Activated CD8-positive, alpha-beta memory T cell treated with anti-CD3 and anti-CD28 coated beads for 24 hours (primary cell): ENCODE data around the gene IGSF22.
"Not testable (repeated sequence)": the region's sequence is repeated elsewhere in the genome, so short reads cannot be mapped to it uniquely, and the experiment has no call there.

Source experiments
- DNase-seq: peaks from one replicate; pipeline ENCODE4 v3.0.0-alpha.2; 2020

IGSF22 gene

DNA sequence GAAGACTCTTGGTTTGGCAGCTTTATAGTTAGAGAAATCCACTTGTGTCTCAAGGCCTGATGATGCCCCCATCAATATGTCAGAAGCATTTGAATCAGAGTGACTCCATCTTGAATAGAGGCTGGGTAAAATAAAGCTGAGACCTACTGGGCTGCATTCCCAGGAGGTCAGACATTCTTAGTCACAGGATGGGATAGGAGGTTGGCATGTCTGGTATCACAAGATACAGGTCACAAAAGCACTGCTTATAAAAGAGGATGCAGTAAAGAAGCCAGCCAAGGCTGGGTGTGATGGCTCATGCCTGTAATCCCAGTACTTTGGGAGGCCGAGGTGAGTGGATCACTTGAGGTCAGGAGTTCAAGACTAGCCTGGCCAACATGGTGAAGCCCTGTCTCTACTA lies 44.0 kb downstream of the IGSF22 start:
- DNase-seq, result not testable (repeated sequence)

- DNase-seq, result no peak
These were observed 48.4 kb downstream of the IGSF22 start for GRCh38 chr11:18677560-18677959.

DNA sequence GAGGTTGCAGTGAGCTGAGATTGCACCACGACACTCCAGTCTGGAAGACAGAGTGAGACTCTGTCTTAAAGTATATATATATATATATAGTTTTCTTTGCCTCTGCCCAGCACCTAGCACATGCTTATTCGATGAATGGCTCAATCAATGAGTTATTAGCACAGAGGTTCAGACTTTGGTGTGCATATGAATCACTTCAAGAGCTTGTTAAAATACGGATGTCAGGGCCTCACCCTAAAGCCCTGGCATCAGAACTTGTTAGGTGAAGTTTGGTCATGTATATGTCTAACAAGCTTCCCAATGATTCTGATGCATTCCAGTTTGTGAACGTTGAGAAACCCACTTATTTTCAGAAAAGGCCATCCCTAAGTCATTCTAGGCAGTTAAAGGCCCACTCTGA lies 49.2 kb downstream of the IGSF22 start:
- no peak for DNase-seq

DNA sequence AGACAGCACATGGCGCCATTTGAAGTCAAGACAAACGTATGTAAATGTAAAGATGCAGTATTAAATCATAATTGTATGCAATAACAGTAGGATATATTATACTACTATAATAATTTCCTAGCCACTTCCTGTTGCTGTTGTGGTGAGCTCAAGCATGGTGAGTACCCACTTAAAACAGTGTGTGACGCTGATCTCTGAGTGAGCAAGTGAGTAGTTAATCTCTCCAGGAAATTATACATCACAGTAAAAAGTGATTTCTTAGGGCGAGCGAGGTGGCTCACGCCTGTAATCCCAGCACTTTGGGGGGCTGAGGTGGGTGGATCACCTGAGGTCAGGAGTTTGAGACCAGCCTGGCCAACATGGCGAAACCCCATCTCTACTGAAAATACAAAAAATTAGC lies 53.8 kb downstream of the IGSF22 start:
- DNase-seq, result not testable (repeated sequence)

DNA sequence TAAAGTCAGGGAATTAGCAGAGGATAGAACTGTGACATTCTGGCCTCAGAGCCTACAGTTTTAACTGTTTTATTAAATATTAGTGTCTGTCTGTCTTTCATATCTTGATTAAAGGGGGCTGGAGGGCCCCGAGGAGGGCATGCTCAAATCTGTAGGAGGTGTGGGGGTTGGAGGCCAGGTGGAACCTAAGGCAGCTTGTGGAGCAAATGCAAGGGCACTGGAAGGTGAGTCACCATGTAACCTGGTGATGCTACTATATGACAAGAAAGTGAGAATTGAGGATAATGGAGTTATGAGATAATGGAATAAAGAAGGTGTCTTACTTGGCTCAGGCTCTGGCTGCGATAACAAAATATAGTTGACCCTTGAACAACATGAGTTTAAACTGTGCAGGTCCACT lies 54.7 kb downstream of the IGSF22 start:
- DNase-seq, result no peak

DNA sequence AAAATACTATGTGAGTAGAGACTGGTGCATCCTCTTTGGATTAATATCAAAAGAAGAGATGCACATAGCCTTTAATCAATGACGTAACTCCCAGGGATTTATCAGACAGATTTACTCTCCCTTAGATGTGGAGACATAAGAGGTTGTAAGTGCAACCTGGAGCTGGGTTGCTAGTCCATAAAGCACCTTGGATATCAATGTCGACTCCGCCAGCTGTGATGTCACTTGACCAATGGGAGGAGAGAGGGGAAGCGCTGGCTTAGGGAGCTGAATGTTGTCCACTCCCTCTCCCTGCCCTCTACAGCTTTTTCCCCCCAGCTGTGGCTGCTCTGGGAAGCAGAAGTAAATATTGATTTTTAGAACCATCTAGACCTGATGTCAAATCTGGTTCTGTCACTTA lies 56.3 kb downstream of the IGSF22 start:
- DNase-seq, result no peak

DNA sequence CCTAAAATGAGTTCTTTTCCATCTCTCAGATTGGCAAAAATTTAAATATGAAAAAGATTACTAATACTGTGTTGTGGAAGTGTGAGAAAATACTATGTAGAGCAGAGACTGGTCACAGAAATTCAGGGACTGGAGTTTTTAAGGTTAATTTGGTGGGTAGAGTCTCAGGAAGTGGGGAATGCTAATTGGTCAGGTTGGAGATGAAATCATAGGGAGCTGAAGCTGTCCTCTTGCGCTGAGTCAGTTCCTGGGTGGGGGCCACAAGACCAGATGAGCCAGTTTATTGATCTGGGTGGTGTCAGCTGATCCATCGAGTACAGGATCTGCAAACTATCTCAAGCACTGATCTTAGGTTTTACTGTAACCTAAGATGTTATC lies 56.8 kb downstream of the IGSF22 start:
- DNase-seq, result no peak

DNA sequence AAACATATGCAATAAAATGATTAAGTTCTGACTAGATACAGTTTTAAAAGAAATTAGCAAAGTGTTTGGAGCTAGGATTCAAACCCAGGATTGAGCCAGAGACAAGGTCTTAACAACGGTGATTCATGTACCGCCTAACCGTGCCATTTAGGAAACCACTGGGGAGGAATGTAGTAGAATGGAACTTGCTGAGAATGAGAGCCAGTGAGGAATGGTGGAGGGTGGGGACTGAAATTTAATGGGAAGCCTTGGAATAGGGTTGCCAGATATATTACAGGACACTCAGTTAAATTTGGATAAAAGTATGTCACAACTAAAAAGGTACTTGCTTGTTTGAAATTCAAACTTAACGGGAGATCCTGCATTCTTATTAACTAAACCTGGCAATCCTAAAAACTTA lies 57.9 kb downstream of the IGSF22 start:
- DNase-seq, result no peak

- DNase-seq, result not testable (repeated sequence)
These were observed 60.6 kb downstream of the IGSF22 start for GRCh38 chr11:18665353-18665872.

DNA sequence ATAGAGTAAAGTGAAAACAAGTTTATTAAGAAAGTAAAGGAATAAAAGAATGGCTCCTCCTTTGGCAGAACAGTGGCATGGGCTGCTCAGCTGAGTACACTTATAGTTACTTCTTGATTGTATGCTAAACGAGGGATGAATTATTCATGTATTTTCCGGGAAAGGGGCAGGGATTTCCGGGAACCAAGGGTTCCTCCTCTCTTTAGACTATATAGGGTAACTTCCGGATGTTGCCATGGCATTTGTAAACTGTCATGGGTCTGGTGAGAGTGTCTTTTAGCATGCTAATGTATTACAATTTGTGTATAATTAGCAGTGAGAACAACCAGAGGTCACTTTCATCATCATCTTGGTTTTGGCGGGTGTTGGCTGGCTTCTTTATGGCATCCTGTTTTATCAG lies 68.3 kb downstream of the IGSF22 start:
- DNase-seq, result no peak
